T-helper 2 cell treated with Interferon-gamma antibody and Interleukin-4, amounts not matched to agents 100 ng/mL and 5 ng/mL, for 36 hours (primary cell): ENCODE measurements around the gene FGF9. TPM values are rescaled to one million over a fixed set of nuclear protein-coding genes. Genes with fewer than 3 reads are reported as not detected.

Experiments
- intact Hi-C: fragments of 100-400 bp; cut with micrococcal nuclease; formaldehyde crosslinking; loops from one replicate; pipeline ENCODE4 v1.15.1; 2023
- total RNA-seq: library from RNA; stranded (reverse); gene quantifications from 2 replicates; pipeline ENCODE4 v1.2.3, GENCODE V29; 2022

The FGF9 gene
- total RNA-seq, 1 donor from 2014 or later = not detected

DNA sequence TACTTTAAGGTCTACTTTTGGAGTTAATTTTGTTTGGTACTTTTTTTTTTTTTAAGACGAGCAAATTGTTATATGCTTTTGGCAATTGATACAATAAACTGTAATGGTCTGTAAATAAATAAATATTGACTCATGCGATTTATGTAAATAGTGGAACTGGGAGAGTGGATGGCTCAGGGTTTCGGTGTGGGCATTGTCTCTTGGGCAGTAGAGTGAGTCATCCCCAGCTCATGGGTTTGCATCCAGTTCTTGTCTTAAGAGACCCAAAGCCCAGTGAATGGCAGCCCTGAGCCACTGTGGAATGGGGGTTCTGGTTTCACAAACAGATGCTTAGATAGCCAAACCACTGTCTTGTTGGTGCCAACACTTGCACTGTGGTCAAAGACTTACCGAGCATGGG is 33.0 kb downstream of the FGF9 start:
- intact Hi-C loops = no loop called here

DNA sequence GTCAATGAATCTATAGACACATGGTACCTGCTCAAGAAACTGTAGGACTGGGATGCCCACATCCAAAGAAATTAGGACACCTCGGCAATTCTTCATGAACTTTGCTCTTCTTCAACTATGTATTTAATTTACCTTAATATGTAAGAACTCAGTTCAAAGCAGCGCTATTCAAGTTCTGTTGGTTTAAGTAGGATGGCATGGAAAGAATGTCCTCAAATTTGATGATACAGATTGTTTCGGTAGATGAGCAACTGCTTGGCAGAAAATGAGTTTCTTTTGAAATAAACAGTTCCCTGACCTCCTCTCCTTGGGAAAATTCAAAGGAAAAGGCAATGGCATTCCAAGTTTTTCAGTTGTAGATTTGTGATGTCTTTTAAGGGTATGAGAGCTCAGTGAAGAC is 36.7 kb downstream of the FGF9 start:
- intact Hi-C loops = no loop called here

DNA sequence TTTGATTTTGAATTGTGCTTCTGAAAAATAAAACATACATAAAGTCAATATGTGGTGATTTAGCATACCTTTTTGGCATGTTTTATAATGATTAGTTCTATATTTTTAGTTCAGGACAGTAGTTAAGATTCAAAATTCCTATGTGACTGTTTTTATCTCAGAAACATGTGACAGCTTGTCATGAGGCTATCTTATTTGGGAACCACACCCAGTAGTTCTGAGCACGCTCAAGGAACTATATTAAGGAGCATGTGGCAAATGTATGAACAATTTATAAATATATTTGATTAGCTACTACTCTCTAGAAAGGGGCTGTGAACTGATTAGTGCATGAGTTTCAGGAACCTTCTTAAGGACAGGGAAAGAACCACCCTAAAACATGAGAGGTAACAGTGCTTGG is 38.8 kb downstream of the FGF9 start:
- intact Hi-C loops = no loop called here

DNA sequence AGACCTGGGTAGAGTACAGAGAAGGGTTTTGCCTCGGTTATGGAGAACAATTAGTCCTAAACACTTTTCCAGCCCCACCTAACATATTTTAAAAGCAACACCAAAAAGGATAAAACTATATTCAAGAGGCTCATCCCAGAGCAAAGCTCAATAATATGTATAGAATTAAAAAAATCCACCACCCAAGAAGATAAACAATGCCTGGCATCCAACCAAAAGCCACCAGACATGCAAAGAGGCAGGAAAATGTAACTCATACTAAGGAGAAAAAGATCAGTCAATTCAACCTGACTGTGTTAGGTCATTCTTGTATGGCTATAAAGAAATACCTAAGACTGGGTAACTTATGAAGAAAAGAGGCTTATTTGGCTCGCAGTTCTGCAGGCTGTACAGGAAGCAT is 39.3 kb downstream of the FGF9 start:
- intact Hi-C loops = no loop called here

DNA sequence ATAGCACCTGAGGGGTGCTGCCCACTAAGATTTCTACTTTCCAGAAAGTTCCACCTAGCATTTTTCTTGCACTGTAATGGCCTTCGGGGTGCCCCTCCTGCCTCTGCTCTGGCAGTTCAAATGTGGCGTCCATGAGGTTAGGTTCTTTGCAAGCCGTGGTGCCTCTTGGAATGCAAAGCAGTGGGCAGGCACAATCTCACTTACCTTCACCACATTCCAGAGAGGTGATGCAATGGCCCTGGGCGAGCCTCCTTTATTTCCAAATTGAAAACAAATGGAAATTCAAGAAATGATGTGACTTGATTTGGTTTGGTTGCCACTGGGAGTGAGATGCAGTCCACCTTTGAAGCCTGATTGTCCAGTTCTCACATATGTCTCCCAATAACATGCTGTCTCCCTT is 46.9 kb downstream of the FGF9 start:
- intact Hi-C loops = no loop called here

DNA sequence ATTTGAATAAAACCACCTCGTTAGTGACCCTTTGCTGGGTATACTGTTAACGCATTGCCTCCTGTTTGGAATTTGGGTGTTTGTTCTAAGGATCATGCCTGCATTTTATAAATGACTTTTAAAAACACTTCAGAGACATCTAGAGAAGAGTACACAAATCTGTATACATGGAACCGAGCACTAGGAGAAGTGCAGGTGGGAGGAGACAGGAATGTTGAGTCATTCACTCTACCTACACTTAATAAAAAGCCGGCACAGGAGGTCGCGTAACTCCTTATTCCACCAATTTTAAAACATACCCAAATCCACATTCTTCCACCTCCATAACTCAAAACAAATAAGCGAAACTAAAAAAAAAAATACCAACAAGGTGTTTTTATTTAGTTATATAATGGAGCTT is 48.6 kb downstream of the FGF9 start:
- intact Hi-C loops = no loop called here

DNA sequence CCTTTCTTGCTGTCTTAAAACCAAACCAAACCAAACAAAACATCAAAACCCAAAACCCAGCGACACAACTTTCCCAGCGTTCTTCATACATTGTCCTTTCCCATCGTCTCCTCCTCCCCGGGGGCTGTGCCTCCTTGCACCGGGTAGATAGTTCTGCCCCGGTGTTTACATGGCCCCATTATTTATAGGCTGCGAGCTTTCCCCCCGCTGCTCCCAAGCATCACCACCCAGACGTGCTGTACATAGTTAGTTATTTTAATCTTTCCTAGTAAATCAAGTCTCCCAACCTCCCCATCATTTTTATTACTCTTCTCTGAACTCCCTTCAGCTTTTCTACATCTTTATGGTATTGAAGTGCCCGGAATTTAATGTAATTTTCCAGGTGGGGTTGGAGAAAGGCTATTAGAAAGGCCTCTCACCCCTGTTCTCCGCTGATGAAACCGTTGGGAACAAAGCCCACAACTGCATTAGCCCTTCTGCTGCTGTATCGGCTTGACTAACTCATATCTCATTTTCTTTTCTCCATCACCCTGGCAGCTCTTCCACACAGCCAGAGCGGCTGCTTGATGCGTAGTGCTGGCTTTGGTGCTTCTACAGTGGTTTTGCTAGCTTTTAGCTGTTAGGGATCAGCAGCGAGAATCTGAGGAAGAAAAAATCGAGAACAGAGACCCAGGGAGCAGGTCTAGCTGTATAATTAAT is 53.1 kb downstream of the FGF9 start:
- intact Hi-C loops = no loop called here

DNA sequence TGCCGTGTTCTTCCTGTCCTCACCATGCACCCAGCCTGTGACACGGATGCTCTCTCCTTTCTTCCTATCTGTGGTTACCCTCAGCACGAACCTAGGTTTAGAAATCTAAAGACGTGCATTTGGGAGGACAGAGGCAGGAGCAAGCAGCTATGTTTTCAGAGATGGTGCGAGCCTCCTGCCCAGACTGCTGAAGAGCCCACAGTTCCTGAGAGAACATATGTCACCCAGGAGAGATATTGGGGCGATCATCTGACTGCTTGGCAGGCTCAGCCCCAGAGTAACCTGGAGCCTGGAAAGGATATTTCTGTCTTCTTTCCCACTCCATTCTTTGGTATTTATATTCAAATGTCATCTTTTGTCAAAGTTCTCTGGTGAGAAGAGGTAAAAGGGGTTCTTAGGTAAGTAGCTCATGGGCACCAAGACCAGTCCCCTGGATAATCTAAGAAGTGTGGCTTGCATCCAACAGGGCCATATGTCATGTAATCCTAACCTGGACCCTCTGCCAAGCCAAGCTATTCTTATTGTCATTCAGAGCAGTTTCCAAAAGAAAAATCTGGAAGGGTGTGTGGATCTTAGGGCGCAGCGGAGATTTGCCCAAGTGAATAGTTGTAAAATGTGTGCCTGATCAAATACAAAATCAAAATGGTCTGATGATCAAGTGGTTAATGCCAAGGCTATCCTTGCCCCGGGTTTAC is 59.5 kb downstream of the FGF9 start:
- intact Hi-C loops = no loop called here

DNA sequence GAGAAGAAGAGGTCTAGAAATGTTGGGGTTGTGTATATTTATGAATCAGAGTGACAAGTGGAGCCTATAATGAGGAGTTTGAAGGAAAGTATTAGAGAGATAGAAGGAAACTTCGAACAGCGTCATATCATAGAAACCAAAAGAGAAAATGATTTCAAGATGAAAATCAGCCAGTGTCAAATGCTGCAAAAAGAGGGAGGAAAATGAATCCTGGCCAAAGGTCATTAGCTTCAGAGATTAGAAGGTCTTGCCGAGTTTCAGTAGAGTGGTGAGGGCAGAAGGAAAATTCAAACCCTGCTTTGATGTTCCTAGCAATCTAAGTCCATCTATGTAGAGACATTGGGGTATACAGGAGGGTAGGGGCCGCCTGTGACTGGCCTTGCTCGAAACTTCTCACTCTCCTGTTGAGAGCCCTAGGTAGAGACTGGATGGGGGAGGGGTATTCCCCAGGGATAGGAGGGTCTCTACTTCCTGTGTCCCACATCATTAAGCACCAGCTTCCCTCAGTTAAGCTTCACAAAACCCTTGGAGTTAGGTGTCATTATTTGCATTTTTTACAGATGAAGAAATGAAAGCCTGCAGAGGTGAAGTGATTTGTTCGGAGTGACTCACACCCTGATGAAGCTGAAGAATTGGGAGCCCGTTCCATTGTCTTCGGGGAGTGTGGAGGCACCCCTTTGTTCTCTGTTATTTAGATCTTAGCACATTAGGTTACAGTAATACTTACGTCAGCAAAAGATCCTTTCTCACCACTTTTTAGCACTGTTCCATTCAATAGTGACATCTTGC is 62.8 kb downstream of the FGF9 start:
- intact Hi-C loops = no loop called here

DNA sequence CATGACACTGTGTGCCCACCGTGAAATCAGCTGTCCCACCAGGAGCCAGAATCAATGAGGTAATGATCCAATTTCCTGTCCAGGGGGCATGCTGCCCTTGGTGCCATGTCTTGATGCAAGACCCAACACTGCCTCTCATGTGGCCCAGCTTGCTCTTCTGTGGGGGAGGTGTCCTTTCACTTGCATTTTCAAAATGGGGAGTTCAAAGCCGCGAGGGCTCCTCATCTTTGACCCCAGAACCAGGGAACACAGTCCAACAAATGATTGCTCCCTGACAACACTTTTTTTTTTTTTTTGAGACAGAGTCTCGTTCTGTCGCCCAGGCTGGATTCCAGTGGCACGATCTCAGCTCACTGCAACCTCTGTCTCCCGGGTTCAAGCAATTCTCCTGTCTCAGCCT is 64.1 kb downstream of the FGF9 start:
- intact Hi-C loops = no loop called here

DNA sequence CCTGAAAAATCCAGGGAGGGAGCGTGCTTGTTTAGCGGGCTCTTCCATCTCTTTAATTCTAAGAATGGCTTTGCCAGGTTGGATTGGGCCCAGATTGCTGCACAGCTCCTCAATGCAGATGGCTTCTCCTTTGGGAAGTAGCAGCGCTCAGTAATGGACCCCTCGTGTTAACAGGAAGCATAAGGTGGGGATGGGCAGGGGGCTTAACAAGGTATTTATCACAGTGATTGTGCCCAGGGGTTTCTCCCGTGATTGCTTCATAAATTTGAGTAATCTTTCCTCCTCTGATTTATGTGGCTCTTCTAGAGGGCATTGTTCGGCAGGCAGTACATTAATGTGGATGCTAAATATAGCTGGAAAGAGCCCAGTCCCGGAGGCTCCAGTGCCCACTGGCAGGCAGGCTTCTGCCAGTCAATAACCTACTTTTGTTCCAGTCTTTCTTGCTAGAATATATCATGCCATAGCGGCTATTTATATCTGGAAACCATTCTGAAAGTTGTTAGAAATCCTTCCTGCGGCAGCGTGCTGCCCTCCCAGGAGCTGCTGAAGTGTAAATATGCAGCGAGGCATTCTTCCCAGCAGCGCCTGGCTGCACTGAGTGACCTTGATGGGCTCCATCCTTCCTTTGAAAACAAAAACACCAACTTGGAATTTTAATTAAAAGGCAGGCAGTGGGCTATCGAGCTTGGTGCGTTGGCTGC is 65.0 kb downstream of the FGF9 start:
- intact Hi-C loops = no loop called here

DNA sequence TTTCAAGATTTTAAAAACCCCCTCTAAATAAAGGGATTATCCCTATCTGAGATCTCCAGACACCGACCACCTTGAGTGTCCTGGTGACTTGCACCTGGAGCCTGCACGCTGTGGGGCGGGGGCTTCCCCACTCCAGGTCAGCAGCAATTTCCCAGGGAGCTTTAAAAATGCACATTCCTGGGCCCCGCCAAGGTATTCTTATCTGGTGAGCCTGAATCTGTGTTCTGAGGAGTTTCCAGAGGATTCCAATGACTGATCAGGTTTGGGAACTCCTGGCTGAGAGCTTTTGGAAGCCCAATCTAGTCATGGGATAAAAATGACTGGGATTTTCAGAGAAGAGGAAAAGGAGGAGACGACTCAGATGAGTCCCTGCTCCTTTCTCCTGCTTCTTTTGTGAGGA is 66.1 kb downstream of the FGF9 start:
- intact Hi-C loops = no loop called here

DNA sequence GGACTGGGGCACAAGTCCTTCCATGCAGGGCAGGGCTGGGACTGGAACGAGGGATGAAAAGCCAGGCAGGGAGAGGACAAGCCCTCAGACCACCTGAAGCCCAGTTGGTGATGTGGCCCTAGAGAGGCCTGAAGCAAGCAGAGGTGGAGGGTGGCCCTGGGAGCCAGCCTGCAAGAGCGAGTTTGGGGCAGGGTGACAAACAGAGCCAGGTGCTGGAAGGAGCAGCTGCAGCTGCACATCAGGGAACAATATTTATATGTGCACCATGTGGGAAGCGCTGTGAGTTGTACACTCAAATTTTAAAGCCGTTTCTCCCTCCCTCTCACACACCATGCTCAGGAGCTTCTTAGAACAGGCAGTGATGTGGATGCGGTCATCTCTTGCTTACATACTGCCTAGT is 67.8 kb downstream of the FGF9 start:
- intact Hi-C loops = no loop called here

DNA sequence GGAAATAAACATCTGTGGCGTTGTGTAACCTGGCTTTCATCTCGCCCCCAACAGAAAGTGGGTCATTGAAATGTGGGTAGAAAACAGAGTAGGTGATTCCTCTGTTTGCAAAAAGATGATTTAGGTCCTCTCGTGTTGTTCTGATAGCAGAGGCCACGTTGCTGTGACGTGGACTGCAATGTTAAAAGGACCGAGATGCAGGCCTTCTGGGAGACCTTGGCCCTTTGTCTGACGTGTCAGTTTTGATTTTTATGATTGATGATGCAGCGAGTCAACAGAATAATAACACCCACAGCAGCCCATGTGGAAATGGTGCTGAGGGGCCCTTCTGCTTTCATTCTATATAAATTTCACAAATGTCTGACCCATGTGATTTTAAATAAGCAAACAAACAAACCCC is 68.9 kb downstream of the FGF9 start:
- intact Hi-C loops = no loop called here

DNA sequence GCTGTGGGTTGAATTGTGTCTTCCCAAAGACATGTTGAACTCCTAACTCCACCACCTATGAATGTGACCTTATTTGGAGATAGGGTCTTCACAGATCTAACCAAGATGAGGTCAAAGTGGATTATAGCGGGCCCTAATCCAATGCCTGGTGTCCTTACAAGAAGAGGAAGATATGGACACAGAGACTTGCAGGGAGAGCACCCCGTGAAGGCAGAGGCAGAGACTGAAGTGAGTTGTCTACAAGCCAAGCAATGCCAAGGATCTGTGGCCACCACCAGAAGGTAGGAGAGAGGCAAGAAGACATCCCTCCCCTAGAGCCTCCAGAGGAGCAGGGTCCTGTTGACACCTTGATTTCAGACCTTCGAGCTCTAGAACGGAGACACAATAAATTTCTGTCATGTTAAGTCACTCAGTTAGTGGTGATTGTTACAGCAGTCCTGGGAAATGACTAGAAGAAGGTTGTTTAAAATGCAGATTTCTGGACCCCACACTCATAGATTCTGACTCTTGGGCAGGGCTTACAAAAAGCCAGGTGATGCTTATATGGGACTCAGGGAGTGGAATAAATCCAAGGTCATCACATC is 70.6 kb downstream of the FGF9 start:
- intact Hi-C loops = no loop called here

DNA sequence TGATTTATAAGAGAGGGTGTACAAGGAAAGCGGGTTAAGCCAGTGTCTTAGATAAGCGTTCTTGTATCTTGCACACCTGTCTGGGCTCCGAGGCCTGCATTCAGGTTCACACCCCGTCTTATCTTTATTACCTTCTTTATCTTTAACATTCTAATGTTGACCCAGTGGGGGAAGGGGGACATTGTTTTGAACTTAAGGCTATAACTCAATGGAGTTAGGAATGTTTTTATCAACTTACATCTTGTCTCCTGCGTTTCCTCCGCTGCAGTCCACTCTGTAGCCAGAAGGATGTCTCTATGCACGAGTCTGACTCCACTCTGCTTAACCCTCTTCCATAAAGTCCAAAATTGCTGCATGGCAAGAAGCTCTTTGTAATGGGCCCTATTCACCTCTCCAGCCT is 71.2 kb downstream of the FGF9 start:
- intact Hi-C loops = no loop called here

DNA sequence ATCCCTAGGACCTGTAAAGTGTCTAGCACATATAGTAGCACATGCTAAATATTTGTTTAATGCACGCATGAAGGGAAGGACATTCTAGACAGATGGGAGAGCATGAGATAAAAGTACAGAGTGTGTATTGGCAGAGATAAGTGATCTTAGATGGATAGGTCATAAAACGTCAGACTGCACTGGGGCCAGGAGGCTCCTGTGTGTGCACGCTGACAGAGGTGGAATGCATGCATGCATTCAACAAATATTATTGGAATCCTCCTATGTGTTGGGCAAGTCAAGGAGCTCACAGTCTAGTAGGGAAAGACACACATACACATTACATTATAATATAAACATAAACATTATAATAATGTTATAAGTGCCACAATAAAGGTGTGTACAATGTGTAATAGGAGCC is 73.3 kb downstream of the FGF9 start:
- intact Hi-C loops = no loop called here

DNA sequence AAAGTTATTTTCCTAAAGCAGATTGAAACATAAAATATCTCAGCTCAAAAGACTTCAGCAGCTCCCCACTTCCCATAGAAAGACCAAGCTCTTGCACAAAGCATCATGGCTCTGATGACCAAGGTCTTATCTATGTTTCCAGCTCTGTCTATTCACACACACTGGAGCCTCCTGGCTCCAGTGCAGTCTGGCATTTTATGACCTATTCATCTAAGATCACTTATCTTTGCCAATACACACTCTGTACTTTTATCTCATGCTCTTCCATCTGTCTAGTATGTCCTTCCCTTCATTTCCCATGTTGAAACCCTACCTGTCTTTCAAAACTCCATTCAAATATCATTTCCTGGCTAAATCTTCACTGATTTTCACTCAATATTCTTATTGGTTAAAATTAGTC is 74.4 kb downstream of the FGF9 start:
- intact Hi-C loops = no loop called here

DNA sequence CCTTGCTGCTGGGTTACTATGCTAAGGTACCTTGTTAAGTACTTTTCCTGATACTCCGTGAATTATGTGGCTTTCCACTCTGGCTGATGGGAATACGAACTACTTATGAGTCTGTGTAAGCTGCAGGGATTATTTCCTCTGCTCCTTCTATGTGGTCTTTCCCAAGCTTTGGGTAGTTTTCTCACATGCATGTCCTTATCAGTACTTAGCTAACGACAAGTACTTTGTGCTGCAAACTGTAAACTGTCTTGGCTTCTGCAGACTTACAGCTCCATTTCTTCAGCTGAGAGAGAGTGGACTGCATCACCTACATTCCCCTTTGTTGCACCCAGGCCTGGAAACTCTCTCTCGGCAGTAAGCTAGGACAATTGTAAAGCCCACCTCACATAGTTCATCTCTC is 76.6 kb downstream of the FGF9 start:
- intact Hi-C loops = no loop called here

DNA sequence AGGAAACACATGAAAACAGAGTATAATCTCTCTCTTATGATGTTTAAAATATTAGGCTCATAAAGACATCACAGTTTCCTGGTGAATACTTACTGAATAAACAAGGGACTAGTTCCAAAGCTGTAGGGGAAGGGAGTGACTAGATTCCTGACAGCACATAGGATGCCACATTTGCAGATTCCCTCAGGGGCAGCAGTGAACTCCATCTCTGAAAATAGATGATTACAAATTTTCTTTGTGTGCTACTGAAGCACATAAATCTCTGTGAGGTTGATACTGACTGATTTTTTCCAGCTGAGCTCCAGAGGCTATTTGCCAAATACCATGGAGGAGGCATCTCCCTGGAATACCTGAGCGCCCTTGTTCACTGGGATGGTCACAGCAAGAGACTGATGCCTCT is 77.3 kb downstream of the FGF9 start:
- intact Hi-C loops = no loop called here

DNA sequence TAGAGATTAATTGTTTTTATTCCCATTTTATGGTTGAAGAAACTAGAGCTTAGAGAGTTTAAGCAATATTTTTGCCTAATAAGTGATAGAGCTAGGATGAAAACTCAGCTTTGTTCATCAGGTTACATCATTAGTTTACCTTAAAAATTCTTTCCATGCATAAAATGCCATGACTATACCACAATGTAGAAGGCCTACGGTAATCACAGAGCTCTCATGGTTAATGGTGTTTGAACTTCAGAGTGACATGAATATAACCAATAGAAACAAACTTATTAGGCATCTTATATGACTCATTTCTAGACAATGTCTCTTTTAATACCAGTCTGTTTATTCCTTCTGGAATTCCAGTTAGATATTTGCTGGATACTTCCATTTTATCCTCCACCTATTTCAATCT is 78.5 kb downstream of the FGF9 start:
- intact Hi-C loops = no loop called here

DNA sequence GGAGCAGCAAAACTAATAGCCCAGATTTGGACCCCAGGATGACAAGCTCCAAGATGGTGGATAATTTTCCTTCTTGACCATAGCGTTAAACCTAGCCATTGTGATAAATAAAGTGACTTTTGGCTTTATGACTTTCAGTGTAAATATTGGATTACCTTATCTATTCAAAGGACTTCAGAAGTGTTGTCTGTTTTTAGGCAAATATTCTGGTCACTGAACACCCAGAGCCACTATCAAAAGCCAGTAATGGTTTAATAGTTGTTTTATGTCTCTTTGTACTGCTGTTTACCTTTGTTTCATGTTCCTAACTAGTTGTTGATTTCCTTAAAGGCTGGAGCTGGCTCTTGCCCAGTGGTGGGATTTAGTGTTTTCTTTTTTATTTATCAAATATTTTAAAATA is 81.6 kb downstream of the FGF9 start:
- intact Hi-C loops = no loop called here
